GM18505 (cell line): ENCODE results near the gene LRRC27.
"Not testable (repeated sequence)": the region's sequence is repeated elsewhere in the genome, so short reads cannot be mapped to it uniquely, and the experiment has no call there.

Experiments used
- ATAC-seq: cut with Tn5 transposase; IDR thresholded peaks from one replicate; pipeline ENCODE4 v1.9.1; 2021; ENCODE audit not compliant: unreplicated experiment
- POLR2A ChIP-seq: IDR thresholded peaks from 4 replicates; pipeline ENCODE4 v1.6.1; 2011; ENCODE audit warnings: borderline replicate concordance; ENCODE audit not compliant: insufficient read depth, insufficient read length; ENCODE audit errors: extremely low read depth

Gene LRRC27

DNA sequence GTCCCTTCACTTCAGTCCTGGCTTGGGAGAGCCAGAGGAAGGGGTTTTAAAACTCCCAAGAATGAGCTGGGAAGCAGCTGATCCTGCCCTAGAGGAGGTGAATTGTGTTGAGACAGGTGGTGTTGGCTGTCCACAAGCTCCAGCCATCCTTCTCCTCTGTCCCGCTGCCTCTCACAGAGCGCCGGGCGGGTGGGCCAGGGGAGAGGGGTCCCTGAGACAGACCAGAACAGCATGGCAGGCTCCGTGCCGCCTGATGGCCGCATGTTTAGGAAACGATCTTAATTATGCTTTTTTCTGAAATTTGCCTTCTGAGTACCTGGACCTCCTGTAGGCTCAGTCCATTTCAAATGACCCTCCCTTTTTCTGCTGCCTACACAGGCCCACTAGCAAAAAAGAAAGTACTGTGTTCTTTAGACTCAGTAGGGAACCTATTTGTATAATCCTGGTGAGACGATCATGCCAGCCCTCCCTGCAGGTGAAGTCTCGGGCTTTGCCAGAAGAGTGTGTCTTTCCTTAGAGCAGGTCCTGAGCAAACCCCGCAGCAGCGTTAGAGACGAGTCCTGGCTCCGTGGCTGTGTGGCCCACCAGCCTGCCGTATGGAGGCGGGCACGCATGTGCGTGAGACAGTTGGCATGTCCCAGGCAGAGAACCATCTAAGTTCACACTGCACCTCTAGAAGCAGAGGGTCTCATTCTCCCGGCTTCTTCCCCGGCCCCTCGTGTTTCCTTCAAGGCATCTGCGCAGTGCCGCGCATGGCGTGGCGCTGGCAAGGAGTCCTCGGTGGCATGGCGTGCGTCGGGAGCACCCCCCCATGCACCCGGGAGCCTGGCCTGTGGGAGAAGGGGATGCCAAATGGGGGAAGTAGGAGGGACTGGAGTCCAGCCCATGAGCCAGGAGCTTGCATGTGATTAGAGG lies 38.7 kb downstream of the LRRC27 start:
- ATAC-seq, result no peak
- no peak for TF ChIP-seq POLR2A

DNA sequence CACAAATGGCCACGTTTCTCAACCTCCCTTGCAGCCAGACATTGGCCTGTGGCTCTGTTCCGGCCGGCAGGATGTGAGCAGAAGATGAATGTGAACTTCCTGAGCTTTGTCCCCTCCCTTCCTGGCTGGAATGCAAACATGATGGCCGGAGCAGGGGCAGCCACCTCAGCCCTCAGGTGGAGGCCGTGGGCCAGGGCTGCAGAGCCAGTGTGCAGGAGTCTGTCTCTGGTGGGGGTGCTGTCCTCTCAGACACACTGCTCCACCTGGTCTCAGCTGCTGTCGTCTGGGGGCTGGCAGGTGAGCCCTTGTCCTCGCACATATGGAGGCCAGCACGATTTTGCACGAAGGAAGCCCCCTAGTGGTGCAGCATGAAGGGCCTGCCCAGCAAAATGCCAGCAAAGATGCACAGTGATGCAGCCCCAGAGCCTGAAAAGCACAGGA lies 39.7 kb downstream of the LRRC27 start:
- no peak for ATAC-seq
- TF ChIP-seq POLR2A, result no peak

DNA sequence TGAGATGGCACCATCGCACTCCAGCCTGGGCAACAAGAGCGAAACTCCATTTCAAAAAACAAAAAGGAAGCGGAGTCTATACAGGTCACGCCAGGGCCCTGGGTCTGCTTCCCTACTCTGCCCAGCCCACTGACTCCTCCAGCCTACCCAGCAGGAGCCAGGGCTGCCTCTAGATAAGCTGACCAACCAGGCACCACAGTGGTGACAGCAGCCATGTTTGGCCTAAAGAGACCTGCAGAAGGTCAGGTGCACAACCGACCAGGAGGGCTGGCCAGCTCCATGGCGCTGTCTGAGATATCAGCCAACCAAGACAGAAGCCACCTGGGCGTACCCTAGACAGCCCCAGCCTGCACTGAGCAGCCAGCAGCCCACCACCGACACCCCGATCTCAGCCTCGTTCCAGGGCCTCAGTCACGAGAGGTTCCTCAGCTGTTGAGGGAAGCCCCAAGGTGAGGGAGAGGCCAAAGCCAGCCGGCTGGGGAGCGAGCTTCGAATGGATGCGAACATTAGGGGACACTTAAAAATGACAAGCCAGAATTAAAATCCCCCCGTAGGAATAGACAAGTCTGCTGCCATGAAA lies 40.6 kb downstream of the LRRC27 start:
- no peak for TF ChIP-seq POLR2A
- ATAC-seq, result no peak

DNA sequence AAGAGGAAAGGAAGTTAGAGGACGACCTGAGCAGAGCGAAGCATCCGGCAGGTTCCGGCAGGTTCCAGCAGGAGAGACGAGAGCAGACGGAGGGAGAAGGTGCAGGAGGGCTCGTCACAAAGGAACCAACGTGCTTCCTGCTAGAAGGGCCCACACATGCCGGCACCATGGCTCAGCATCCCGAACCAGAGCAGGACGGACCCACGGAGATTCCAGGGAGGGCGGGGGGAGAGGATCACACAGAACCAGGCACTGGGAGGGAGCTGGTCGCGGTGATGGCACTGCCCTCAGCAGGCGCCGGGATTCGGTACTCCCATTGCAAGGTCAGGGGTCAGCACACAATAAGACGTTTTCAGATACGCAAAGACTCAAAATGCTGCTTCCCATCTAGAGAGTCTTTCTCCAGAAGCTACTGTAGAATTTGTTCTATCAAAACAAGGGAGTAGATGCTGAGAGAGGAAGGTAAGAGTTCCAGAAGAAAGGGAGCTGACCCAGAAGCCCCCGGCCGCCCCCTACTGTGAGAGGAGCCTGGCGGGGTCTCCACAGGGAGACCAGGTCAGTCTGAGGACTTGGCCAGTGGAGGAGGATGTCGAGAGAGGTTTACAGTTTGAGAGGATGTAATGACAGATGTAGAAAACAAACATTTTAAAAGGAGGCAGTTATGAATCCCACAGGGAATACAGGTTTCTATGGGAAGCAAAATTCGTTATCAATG lies 41.4 kb downstream of the LRRC27 start:
- TF ChIP-seq POLR2A, result no peak
- ATAC-seq, result no peak

DNA sequence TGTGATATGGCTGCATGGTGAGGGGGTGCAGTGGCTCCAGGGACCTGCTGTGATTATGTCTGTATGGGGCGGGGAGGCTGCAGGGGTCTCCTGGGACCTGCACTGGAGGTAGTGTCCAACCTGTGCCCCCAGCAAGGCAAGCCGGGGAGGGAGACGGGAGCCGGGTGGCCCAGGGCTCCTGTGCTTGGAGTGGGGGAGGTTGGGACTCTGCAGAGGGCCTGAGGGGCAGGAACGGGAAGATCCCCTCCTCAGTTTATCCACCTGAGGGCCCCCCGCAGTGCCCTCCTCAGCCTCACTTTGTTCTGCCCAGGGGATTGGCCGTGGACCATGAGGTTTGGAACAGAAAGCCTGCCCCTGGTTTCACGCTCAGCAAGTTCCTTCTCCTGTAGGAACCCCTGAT lies 42.2 kb downstream of the LRRC27 start:
- no peak for ATAC-seq

DNA sequence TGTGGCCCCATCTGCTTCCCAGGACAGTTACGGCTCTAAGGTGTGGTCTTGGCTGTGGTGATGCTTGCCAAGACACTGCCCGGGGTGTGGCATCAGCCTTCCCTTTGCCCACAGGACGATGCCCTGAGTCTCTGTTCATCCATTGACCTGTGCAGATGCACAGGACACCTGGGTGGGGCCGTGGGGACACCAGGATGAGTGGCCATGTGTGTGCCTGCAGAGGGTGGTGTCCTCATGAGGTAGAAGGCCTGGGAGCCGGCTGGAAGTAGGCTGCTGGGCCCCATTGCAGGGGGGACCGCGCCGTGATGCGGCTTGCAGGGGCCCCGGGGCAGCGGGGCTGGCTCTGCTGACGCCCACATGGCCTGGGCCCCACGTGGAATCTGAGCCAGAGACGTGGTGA lies 42.6 kb downstream of the LRRC27 start:
- no peak for ATAC-seq
- no peak for TF ChIP-seq POLR2A

More for the DNA sequence above, 42.2 kb downstream of the LRRC27 start:
- no peak for TF ChIP-seq POLR2A

DNA sequence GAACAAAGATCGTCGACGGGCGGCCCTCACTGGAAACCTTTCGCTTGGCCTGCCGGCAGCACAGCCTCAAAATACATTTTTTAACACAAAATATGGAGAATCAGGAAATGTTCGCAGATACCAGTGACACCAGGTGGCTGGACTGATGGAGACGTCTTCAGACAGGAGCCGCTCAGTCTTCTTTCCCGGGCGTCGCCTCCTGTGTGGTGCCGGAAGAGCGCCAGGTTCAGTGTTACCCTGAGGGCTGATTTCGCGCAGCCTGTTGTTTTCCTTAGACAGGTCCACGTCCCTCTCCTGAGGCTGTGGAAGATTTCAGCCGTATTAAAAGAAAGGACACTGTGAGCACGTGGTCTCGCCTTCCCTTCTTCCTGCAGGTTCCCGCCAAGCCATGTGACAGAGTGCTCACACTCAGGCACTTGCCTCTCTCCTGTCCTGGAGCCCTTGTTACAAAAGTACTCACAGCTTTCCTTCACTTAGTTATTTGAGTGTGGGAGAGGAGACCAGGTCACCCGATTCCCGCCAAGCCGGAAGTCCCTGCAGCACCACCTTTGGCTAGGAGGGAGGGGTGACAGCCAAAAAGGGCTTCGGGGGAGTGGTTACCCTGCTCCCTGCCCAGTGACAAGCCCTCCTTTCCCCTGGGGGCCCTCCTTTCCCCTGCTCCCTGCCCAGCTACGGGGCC lies 43.3 kb downstream of the LRRC27 start:
- ATAC-seq, result no peak

DNA sequence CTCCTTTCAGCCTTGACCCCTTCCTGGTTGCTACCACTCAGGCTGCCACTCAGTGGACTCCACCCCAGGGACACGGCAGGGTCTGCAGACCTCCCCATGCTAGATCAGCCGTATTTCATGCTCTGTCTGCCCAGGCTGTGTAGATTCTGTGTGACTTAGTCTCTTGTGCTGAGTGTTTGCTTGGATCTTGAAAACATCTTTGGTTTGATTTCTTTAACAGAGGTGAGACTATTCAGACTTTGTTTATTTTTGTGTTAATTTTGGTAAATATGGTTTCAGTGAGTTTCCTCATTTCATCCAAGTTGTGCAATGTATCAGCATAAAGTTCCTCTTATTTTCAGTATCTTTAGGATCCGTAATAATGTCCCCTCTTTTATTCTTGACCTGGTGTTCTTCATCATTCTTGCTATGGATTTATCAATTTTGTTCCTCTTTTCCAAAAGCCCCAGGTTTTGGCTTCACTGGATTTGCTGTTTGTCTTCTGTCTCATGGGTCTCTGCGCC lies 43.9 kb downstream of the LRRC27 start:
- no peak for TF ChIP-seq POLR2A
- no peak for ATAC-seq

More for the DNA sequence above, 43.3 kb downstream of the LRRC27 start:
- no peak for TF ChIP-seq POLR2A

DNA sequence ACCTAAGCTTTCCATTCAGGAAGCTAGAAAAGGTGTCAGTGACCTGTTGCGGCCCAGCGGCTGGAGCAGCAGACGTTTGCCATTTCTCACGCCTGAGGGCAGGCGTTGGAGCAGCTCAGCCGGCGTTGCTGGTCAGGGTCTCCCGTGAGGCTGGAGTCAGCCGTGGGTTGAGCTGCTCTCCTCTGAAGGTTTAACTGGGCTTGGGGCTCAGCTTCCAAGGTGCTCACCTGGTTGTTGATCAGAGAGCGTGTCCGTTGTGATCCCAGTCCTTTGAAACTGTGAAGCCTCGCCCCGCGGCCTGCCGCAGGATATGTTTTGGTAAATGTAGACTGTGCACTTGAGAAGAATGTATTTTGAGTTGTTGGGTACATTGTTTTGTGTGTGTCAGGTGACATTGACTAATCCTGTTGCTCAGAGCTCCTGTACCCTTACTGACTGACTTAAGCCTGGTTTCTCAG lies 44.4 kb downstream of the LRRC27 start:
- no peak for TF ChIP-seq POLR2A
- ATAC-seq, result no peak

DNA sequence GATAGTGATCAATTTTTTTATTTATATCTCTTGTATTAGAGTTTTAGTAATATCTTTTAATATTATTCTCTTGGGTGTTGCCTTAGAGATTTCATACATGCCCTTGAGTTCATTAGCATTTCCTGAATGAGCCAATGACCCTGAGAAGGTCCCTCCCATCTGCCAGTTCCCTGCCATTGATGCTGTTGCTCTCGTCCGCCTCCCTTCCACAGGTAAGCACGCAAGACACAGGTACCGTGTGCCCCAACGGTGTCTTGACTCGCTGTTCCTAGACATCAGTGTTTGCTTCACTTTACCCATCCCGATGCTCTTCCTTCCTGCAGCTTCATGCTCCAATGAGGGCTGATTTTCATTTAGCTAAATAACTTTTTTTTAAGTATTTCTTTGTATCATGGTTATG lies 45.3 kb downstream of the LRRC27 start:
- no peak for TF ChIP-seq POLR2A
- ATAC-seq, result no peak

DNA sequence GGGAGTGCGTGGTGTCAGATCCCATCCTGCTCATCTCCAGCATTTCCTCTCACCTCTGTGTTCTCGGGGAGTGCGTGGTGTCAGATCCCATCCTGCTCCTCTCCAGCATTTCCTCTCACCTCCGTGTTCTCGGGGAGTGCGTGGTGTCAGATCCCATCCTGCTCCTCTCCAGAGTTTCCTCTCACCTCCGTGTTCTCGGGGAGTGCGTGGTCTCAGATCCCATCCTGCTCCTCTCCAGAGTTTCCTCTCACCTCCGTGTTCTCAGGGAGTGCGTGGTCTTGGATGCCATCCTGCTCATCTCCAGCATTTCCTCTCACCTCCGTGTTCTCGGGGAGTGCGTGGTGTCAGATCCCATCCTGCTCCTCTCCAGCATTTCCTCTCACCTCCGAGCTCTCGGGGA lies 47.0 kb downstream of the LRRC27 start:
- ATAC-seq, result not testable (repeated sequence)

DNA sequence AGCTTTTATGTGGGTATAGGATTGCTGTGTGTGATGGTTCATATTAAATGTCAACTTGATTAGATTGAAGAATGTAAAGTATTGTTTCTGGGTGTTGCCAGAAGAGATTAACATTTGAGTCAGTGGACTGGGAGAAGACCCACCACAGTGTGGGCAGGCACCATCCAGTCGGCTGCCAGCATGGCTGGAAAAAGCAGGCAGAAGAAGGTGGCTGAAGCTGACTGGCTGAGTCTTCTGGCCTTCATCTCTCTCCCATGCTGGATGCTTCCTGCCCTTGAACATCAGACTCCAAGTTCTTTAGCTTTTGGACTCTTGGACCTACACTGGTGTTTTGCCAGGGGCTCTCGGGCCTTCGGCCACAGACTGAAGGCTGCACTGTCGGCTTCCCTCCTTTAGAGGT lies 49.0 kb downstream of the LRRC27 start:
- not testable (repeated sequence) for ATAC-seq

DNA sequence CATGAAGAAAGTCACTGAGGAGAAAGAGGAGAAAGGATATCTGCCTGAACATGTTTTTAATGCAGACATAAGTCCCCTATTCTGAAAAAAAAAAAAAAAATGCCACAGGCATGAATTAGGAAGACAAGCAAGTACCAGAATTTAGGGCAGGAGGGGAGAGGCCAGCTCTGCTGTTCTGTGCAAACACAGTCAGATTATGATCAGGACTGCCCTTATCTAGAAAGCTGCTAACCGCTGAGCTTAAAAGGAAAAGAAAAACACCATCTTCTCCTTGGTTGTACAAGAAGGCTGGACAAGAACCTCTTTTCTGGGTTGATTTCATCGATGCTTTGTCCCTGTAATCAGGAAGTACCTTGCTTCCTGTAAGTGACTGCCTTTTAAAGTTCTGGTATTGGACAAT lies 49.7 kb downstream of the LRRC27 start:
- ATAC-seq, result no peak
- no peak for TF ChIP-seq POLR2A

DNA sequence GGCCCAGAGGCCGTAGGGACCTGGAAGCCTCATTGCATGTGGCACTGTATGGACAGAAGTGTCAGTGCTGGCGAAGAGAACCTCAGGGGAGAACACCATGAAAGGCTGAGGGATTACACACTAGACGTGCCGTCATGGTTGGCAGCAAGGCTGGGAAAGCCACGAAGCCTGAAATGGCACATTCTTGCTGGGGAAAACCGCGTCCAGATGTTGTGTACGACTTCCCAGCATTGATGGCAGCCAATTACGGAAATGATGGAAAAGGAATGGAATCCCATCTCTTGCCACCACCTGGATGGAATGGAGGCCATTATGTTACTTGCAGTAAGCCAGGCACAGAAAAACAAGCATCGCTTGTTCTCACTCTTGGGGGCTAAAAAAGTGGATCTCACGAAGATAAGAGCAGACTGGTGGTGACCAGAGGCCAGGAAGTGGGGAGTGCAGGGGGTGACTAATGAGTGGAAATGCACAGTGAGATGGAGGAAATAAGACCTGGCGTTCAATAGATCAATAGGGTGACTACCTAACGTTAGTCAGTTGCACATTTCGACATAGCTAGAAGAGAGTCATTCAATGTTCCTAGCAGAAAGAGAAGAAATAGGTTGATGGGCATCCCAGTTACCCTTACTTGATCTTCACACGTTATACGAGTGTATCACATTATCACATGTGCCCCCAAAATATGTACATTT lies 50.4 kb downstream of the LRRC27 start:
- no peak for ATAC-seq
- TF ChIP-seq POLR2A, result no peak
